ENCODE results near the gene F12.
A peak's percentile ranks its signal among the peaks of the same experiment; 100 is the strongest.
"Not testable (repeated sequence)": the region's sequence is repeated elsewhere in the genome, so short reads cannot be mapped to it uniquely, and the experiment has no call there.

F12 gene

GRCh38 chr5:177368869-177369644 lies 40.3 kb downstream of the F12 start:
- DNase-seq (peak; percentile 50), ATAC-seq (no peak)

- ATAC-seq (no peak), DNase-seq (no peak)
Measured at GRCh38 chr5:177367981-177368868, 41.1 kb downstream of the F12 start.

- no peak for DNase-seq
- no peak for ATAC-seq
Measured at GRCh38 chr5:177367323-177367848, 42.0 kb downstream of the F12 start.

GRCh38 chr5:177366528-177367322 lies 42.6 kb downstream of the F12 start:
- DNase-seq = no peak

GRCh38 chr5:177365845-177366527 lies 43.4 kb downstream of the F12 start:
- no peak for ATAC-seq
- DNase-seq = no peak

More at GRCh38 chr5:177366528-177367322, 42.6 kb downstream of the F12 start:
- no peak for ATAC-seq

- ATAC-seq (peak; percentile 51), DNase-seq (no peak)
Measured at GRCh38 chr5:177364159-177364962, 45.0 kb downstream of the F12 start.

GRCh38 chr5:177363565-177363964 lies 45.8 kb downstream of the F12 start:
- DNase-seq (no peak), ATAC-seq (no peak)

- DNase-seq (peak; percentile 79), ATAC-seq (peak; percentile 67)
Measured at GRCh38 chr5:177362610-177363507, 46.5 kb downstream of the F12 start.

GRCh38 chr5:177362292-177362609 lies 47.1 kb downstream of the F12 start:
- ATAC-seq (no peak), DNase-seq (no peak)

GRCh38 chr5:177361418-177362291 lies 47.7 kb downstream of the F12 start:
- no peak for DNase-seq
- no peak for ATAC-seq

GRCh38 chr5:177360740-177361139 lies 48.6 kb downstream of the F12 start:
- not testable (repeated sequence) for DNase-seq, ATAC-seq

- ATAC-seq = no peak
- DNase-seq = no peak
Measured at GRCh38 chr5:177359860-177360259, 49.5 kb downstream of the F12 start.

- ATAC-seq = no peak
- DNase-seq = no peak
Measured at GRCh38 chr5:177359451-177359851, 49.9 kb downstream of the F12 start.

- ATAC-seq = no peak
- no peak for DNase-seq
Measured at GRCh38 chr5:177358370-177358819, 51.0 kb downstream of the F12 start.

- DNase-seq (peak; percentile 63), ATAC-seq (peak; percentile 89)
Measured at GRCh38 chr5:177357459-177358351, 51.7 kb downstream of the F12 start, which contains the start of gene RGS14. Gene RGS14, plus strand, starts transcription at chr5:177357924. Its CDS starts 101 bp downstream, at chr5:177358025.

- DNase-seq (no peak), ATAC-seq (no peak)
Measured at GRCh38 chr5:177357146-177357458, 52.3 kb downstream of the F12 start.

- DNase-seq (no peak), ATAC-seq (no peak)
Measured at GRCh38 chr5:177356746-177357145, 52.6 kb downstream of the F12 start.

- ATAC-seq (no peak), DNase-seq (no peak)
Measured at GRCh38 chr5:177355868-177356168, 53.5 kb downstream of the F12 start.
